Ramos (cell line): ENCODE data around the gene DPP7.

Experiments used
- in situ Hi-C: fragments of 300-500 bp; cut with MboI; formaldehyde crosslinking; loops from one replicate; pipeline ENCODE4 v1.14.3; 2022; ENCODE audit warnings: low sequenced_read_pairs; ENCODE audit not compliant: unreplicated experiment

The DPP7 gene

DNA sequence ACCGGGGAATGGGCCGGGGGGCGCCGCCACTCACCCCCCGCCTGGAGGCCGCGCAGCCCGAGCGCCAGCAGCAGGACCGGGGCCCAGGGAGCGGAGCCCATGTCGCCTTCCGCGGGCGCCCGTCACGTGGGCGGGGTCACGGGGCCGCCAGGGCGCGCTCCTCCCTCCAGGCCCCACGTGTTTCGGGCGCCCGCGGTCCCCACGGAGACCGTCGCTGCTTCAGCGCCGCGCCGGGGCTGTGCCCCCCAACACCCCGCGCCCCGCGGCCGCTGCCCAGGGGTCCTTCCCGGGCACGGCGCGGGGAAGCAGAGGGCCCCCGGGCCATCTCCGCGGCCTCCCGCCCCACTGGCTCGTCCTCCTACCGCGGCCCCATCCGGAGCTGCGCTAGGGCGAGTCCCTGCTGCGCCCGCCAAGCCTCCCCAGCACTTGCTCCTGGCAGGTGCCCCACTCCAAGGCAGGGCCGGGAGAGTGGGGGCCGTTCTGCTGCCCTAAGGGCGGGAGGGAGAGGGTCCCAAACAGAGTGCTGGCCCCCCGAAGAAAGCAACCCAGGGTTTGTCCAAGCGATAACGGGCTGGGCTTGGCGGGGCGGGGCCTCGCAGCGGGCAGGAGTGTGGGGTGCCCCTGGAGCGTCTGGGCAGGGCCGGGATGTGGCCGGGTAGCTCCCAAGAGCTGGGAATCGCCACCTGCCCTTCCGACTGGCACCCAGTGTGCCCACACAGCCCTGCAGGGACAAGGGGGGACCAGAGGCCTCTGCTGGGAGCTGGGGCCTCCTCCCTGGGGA lies at the start of gene DPP7:
DPP7 (minus strand) TSS at position 121 of the 781 bp plus-strand sequence; CDS start at position 101, 20 bp downstream.
- in situ Hi-C loops = no loop called here

DNA sequence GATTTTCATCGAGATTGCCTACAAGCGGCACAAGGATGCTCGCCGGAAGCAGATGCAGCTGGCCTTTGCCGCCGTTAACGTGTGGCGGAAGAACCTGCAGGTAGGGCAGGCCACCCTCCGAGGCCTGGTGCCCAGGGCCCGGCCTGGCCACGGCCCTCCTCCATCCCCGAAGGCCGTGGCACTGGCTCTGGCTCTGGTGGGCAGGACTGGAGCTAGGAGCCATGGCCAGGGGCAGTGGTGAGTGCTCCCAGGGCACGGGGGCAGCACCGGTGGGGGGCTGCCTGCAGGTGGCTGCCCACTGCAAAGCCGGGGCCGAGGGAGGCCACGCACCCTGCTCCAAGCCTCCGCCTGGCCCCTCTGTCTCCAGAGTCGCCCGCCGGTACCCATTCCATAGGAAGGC lies 49.3 kb upstream of the DPP7 start:
- in situ Hi-C loops = no loop called here

DNA sequence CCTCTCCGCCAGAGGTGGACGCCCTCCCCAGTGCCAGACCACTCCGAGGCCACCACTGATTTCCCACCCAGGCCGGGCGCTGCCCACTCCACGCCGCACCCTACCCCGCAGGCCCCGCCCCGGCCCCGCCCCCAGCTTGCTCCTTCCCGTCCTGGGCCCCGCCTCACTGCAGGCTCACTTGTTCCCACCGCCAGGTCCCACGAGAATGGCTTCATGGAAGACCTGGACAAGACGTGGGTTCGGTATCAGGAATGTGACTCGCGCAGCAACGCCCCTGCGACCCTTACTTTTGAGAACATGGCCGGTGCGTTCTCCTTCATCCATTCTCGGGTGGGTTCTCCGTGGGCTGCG lies 48.8 kb upstream of the DPP7 start:
- in situ Hi-C loops = no loop called here

DNA sequence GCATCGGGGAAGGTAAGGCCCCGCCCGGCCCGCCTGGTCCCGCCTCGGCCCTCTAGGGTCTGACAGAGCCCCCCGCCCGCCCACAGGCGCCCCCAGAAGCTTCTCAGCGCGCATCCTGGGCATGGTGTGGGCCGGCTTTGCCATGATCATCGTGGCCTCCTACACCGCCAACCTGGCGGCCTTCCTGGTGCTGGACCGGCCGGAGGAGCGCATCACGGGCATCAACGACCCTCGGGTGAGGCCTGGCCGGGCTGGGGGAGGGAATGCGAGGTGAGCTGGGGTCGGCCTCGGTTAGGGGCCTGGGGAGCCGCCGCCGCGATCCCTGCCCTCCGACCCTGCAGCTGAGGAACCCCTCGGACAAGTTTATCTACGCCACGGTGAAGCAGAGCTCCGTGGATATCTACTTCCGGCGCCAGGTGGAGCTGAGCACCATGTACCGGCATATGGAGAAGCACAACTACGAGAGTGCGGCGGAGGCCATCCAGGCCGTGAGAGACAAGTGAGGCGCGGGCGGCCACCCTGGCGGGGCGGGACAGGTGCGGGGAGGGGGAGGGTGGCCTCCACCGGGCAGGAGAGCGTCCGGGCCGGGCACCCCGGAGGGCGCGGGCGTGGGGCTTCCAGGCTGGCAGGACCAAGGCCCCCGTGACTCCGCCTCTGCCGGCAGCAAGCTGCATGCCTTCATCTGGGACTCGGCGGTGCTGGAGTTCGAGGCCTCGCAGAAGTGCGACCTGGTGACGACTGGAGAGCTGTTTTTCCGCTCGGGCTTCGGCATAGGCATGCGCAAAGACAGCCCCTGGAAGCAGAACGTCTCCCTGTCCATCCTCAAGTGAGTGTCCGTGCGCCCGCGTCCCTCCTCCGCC lies 48.2 kb upstream of the DPP7 start:
- in situ Hi-C loops = no loop called here

DNA sequence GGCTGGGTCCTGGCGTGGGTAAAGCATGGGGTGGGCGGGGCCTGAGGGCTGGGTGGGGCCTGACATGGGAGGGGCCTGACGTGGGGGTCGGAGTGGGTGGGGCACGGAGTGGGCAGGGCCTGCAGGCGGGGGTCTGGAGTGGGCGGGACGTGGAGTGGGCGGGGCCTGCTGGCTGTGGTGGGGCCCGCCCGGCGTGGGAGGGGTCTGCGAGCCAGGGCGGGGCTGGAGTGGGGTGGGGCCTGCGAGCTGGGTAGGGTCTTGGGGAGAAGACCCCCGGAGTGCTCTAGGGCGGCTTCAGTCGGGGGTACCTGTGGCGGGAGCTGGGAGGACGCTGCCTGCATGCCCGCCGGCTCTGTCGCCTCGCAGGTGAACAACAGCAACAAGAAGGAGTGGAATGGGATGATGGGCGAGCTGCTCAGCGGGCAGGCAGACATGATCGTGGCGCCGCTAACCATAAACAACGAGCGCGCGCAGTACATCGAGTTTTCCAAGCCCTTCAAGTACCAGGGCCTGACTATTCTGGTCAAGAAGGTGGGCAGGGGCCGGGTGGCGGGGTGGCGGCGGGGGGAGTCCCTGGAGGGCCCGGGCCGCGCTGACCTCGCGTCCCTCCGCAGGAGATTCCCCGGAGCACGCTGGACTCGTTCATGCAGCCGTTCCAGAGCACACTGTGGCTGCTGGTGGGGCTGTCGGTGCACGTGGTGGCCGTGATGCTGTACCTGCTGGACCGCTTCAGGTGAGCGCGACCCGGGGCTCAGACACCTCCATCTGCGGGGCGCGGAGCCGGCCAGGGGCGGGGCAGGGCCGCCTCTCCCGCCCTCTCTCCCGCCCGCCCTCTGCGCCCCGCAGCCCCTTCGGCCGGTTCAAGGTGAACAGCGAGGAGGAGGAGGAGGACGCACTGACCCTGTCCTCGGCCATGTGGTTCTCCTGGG lies 47.3 kb upstream of the DPP7 start:
- in situ Hi-C loops = no loop called here

DNA sequence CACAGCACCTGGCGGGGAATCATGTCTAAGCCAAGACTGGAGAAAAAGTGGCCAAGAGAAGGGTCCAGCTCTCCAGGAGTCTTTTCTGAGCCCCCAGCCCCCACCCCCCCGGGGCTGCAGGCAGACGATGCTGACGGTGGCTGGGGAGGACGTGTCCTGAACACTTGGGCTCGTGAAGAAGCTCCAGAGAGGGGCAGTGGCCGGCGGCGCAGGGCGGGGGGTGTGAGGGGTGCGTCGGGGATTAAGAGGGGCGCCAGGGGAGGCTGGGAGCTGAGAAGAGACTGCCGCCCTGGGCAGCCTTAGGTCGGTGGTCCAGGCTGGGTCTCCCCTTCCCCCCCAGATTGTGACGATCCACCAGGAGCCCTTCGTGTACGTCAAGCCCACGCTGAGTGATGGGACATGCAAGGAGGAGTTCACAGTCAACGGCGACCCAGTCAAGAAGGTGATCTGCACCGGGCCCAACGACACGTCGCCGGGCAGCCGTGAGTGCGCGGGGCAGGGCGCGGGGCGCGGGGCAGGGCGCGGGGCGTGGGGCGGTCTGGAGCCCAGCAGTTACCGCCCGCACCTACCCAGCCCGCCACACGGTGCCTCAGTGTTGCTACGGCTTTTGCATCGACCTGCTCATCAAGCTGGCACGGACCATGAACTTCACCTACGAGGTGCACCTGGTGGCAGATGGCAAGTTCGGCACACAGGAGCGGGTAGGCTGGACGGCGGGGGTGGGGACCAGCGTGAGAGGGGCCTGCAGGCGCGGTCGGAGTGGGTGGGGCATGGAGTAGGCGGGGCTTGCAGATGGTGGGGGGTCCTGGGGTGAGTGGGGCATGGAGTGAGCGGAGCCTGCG lies 46.4 kb upstream of the DPP7 start:
- in situ Hi-C loops = no loop called here

DNA sequence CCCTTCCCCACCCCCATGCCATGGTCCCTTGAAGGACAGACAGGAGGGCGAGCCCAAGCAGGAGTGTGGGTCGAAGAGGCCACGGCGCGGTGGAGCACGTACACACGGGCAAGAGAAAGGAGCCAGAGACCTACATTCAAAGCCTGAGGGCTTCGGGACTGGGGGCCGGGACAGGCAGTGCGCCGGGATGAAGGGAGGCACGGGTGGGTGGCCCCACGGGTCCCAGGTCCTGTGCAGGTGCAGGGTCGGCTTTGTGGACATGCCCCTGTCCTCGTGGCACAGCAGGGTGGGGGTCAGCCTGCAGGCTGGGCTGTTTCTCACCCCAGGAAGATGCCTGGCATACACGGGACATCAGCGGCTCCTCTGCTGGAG lies 45.5 kb upstream of the DPP7 start:
- in situ Hi-C loops = no loop called here

DNA sequence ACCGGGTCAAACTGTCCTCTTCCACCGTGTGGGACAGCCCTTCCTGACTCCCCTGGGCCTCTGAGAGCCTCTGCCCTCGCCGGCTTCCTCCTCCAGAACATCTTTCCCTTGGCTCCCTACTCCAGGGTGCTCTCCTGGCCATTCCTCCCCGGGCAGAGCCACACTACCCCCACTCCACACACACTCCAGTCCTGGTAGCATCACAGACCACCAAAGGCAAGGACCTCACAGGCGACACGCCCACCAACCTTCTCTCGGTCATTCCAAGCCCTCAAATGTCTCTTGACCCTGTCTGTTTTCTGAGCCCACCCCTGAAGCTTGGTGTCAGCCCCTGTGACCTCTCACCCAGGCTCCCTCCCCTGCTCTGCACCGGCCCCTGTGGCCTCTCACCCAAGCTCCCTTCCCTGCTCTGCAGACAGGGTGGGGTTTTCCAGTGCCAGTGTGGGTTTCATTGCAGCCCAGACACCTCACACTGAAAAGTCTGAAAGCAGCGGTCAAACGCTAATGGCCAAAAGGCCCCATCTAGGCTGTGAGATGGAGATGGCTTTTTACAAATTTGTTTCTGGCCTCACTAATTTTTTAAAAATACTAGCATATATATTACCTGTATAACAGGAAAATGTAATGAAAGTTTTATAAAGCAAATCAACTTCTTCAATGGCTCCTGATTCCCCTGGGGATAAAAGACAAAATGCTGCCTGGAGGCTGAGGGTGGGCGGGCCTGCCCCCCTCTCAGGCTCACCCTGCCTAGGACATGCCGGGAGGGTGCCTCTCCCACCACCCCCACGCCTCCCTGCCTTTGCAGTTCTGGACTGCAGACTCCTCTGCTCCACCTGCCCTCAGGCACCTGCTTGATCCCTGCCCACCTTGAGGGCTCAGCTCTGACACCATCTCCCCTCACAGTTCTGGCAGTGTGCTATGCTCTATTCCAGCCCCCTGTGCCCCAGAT lies 44.8 kb upstream of the DPP7 start:
- in situ Hi-C loops = no loop called here

DNA sequence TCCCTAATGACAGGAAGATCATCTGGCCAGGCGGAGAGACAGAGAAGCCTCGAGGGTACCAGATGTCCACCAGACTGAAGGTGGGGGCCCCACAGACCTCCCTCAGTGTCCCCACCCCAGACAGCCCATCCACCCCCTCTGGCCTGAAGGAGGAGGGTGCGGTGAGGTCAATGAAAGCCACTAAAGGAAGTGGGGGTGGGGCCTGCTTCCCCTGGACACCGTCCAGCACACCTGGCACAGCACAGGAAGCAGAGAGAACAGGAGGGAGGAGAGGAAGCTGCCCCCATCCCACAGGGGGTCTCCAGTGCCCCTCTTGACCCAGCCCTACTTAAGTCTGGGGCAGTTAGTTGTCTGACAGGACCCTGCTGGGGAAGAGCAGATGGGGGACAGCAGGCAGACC lies 44.1 kb upstream of the DPP7 start:
- in situ Hi-C loops = no loop called here

DNA sequence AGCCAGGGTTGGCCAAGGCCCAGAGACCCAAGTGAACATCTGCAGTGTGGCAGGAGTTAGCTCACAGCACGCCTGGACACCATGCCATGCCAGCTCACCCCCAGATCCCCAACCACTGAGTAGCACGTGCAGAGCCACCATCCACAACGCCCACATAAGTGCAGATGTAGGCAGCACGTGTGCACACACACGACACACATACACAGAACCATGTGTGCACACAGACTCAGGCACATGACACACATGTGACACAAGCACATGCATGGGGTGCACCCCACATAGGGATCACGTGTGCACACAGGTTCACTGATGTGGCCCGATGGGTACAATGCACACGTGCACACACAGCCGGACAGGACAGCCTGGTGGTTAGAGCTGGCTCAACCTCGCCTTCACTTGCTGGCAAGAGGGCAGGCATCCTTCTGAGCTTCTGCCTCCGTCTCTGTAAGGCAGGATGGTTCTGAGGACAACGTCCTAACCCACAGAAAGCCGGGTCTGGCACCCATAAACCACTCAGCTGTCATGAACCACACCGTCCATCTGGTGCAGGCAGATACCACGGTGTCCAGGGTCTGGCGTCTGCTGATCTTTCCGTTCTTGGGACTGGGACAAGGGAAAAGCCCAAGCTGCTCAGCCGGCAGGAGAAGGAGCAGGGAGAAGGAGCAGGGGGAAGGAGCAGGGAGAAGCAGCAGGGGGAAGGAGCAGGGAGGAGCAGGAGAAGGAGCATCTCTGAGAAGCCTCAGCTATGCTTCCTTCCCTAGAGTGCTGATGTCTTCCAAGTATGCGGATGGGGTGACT lies 43.3 kb upstream of the DPP7 start:
- in situ Hi-C loops = no loop called here

DNA sequence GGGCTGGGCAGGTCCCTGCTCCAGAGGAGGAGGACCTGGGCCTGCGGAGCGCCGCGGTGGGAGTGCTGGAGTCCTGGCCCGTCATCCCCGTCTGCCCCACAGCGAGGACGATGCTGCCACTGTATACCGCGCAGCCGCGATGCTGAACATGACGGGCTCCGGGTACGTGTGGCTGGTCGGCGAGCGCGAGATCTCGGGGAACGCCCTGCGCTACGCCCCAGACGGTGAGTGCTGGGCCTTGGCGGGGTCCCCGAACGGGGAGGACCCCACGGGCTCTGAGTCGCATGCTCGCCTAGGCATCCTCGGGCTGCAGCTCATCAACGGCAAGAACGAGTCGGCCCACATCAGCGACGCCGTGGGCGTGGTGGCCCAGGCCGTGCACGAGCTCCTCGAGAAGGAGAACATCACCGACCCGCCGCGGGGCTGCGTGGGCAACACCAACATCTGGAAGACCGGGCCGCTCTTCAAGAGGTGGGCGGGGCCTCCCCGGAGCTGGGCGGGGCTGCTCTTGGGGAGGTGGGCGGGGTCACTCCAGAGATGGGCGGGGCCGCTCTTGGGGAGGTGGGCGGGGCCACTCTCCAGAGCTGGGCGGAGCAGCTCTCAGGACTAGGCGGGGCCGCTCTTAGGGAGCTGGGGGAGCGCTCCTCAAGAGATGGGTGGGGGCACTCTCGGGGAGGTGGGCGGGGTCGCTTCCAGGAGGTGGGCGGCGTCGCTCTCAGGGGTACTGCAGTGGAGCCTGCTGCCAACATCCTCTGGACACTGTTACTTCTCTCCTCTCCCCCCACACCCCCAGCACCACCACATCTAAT lies 42.2 kb upstream of the DPP7 start:
- in situ Hi-C loops = no loop called here

DNA sequence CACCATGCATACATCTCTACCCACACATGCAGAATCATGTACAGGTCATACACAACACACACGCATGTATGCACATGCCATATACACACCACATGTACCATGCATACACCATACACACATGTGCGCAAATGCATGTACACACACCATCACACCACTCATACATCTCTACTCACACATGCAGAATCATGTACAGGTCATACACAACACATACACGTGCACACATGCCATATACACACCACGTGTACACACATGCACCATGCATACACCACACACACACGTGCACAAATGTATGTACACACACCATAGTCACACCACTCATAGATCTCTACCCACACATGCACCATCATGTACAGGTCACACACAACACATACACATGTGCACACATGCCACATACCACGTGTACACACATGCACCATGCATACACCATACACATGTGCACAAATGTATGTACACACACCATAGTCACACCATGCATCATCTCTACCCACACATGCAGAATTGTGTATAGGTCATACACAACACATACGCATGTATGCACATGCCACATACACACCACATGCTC lies 38.4 kb upstream of the DPP7 start:
- in situ Hi-C loops = no loop called here

DNA sequence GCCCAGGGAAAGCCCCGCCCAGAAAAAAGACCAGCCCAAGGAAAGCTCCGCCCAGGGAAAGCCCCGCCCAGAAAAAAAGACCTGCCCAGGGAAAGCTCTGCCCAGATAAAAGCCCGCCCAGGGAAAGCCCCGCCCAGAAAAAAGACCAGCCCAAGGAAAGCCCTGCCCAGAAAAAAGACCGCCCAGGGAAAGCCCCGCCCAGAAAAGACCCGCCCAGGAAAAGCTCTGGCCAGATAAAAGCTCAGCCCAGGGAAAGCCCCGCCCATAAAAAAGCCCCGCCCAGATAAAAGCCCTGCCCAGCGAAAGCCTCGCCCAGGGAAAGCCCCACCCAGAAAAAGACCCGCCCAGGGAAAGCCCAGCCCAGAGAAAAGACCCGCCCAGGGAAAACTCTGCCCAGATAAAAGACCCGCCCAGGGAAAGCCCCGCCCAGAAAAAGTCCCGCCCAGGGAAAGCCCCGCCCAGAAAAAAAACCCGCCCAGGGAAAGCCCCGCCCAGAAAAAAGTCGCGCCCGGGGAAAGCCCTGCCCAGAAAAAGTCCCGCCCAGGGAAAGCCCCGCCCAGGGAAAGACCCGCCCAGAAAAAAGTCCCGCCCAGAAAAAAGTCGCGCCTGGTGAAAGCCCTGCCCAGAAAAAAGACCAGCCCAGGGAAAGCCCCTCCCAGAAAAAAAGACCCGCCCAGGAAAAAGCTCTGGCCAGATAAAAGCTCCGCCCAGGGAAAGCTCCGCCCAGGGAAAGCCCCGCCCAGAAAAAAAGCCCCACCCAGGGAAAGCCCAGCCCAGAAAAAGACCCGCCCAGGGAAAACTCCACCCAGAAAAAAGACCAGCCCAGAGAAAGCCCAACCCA lies 36.3 kb upstream of the DPP7 start:
- in situ Hi-C loops = no loop called here

DNA sequence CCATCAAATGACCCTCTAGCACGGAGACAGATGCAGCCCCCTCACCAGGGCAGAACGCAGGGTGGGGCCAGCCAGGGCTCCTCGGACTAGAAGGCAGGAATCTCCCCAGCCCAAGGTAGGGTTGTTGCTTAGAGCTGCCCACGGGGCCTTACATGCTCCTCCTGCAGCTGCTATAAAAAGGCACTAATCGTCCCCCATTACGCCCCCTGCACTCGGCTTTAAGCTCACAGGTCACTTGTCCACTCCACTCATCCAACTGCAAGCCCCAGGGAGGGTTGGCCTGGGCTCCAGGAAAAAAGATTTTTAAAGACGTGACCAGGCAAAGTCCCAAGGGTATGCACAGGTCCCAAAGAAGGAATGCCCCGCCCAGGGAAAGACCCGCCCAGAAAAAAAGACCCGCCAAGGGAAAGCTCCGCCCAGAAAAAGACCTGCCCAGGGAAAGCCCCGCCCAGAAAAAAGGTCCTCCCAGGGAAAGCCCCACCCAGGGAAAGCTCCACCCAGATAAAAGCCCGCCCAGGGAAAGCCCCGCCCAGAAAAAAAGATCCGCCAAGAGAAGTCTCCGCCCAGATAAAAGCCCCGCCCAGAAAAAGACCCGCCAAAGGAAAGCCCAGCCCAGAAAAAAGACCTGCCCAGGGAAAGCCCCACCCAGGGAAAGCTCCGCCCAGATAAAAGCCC lies 35.5 kb upstream of the DPP7 start:
- in situ Hi-C loops = no loop called here

DNA sequence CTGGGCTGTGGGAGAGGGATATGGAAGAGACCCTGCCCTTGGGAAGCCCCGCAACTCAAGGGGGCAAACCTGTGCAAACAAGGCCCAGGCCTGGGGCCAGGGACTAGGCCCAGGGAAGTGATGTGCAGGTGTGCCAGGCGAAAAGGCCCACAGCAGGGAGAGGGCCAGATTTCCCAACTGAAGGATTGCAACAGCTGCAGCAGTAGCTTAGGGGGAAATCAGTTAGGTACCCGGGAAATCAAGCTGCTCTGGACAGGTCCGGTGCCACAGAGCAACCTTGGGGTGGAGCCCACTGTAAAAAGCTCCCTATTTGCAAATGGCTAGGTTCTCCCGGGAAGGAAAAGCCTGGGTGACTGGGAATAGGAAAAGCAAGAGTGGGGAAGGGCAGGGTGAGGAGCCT lies 34.8 kb upstream of the DPP7 start:
- in situ Hi-C loops = no loop called here
